Spinal cord (tissue), 10 donors: ENCODE measurements around the gene MAP1LC3B. TPM values are rescaled to one million over a fixed set of nuclear protein-coding genes. Genes with fewer than 3 reads are reported as not detected.
A peak's percentile ranks its signal among the peaks of the same experiment; 100 is the strongest.

Experiments used
- DNase-seq, 6 donors: peaks; one replicate each; pipeline versions ENCODE4 v3.0.0 to v3.0.0-alpha.2; 2013 to 2015; ENCODE audit warnings: low spot score in 6 of 6, low read depth in 4 of 6
- H3K27ac ChIP-seq: one replicate; pipeline ENCODE4 v1.5.1; 2013; ENCODE audit warnings: low read depth, low read length, control low read depth
- H3K27me3 ChIP-seq: one replicate; pipeline ENCODE4 v1.6.1; 2013; ENCODE audit warnings: low read length; ENCODE audit not compliant: control insufficient read depth, insufficient read depth
- H3K36me3 ChIP-seq: one replicate; pipeline ENCODE4 v1.6.1; 2013; ENCODE audit warnings: low read length; ENCODE audit not compliant: control insufficient read depth, insufficient read depth
- H3K4me1 ChIP-seq: one replicate; pipeline ENCODE4 v1.6.1; 2013; ENCODE audit warnings: low read length; ENCODE audit not compliant: control insufficient read depth, insufficient read depth
- H3K4me3 ChIP-seq: one replicate; pipeline ENCODE4 v1.5.1; 2013; ENCODE audit warnings: low read depth, low read length, control low read depth
- H3K9me3 ChIP-seq: one replicate; pipeline ENCODE4 v1.6.1; 2013; ENCODE audit warnings: low read length; ENCODE audit not compliant: control insufficient read depth, insufficient read depth
- WGBS: methylation state at CpG from one replicate; pipeline ENCODE4 v1.1.5; 2013; ENCODE audit warnings: missing lambda C conversion rate; ENCODE audit not compliant: insufficient coverage; 5-methylcytosine and 5-hydroxymethylcytosine counted together
- long read RNA-seq, 4 donors: transcript quantifications; one replicate each; lab custom pipeline, GENCODE V29; 2026
- polyA plus RNA-seq, 2 donors: library from polyadenylated mRNA; unstranded; fragments of 120-200 nt; gene quantifications; one replicate each; pipeline ENCODE4 v1.2.1, GENCODE V29; 2013; ENCODE audit not compliant: insufficient read length in 2 of 2
- total RNA-seq, 2 donors: library from RNA; depleted of rRNA in 1 of 2; stranded (reverse); fragments of 120-200 nt in 1 of 2; fragments of >200 nt in 1 of 2; gene quantifications; one replicate each; pipeline versions ENCODE4 v1.2.3 to v1.2.4, GENCODE V29; 2013 to 2014
- donor health status: healthy.

The MAP1LC3B gene
- total RNA-seq: 10 to 100 TPM; 66.5 to 91.6 TPM
- 100 to 1,000 TPM; 147 to 181 TPM for polyA plus RNA-seq
- long read RNA-seq, donor 1, transcript MAP1LC3B-201 (4 exons, 2,688 nt): major isoform, 100 of 165 reads
- long read RNA-seq, donor 1, partial matches to known transcripts: 63 of 165 reads
- long read RNA-seq, donor 1, other reads (novel, unspliced or antisense): 0 of 165 reads
- long read RNA-seq, donor 2, transcript MAP1LC3B-201 (4 exons, 2,688 nt): major isoform, 58 of 59 reads
- long read RNA-seq, donor 2, partial matches to known transcripts: 0 of 59 reads
- long read RNA-seq, donor 2, other reads (novel, unspliced or antisense): 0 of 59 reads
- long read RNA-seq, donor 3, transcript MAP1LC3B-201 (4 exons, 2,688 nt): major isoform, 54 of 57 reads
- long read RNA-seq, donor 3, partial matches to known transcripts: 0 of 57 reads
- long read RNA-seq, donor 3, other reads (novel, unspliced or antisense): 0 of 57 reads
- long read RNA-seq, donor 4, transcript MAP1LC3B-201 (4 exons, 2,688 nt): major isoform, 34 of 35 reads
- long read RNA-seq, donor 4, partial matches to known transcripts: 0 of 35 reads
- long read RNA-seq, donor 4, other reads (novel, unspliced or antisense): 0 of 35 reads

DNA sequence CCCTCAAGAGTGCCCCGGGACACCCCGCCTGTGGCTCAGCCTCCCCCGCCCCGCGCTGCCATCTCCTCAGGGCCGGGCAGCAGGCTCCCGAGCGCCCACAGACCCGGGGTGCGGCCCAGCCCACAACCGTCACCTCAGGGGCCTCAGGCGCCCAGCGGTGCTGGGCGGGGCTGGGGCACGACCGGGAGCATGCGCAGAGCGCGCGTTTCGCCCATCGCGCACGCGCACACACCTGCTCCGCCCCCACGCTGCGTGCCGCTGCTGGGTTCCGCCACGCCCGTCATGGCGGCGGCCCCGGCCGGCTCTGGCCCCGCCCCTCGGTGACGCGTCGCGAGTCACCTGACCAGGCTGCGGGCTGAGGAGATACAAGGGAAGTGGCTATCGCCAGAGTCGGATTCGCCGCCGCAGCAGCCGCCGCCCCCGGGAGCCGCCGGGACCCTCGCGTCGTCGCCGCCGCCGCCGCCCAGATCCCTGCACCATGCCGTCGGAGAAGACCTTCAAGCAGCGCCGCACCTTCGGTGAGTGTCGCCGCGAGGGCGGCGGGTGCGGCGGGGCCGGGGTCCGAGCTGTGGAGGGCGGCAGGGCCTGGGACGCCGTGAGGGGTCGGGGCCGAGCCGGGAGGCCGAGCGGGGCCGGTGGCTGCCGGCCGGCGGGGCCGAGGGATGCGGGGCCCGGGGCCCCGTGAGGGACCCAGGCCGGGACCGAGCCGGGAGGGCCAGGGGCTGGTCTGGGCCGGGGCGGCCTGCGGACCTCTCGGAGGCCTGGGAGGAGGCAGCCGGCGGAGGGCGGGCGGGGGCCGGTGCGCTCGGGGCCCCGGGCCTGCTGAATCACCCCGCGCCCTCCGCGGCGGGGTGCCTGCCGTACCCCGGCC is at the start of gene MAP1LC3B:
Gene MAP1LC3B, plus strand, starts transcription at position 387 of the 871 bp plus-strand sequence. Its CDS starts 92 bp downstream, at position 479.
- H3K4me1 ChIP-seq: peaks cover 24% of the 10 kb centered on the region
- no peaks in the 10 kb centered on the region for H3K27me3 ChIP-seq
- under 1% methylated on average over 112 of the region's 113 CpGs for WGBS

DNA sequence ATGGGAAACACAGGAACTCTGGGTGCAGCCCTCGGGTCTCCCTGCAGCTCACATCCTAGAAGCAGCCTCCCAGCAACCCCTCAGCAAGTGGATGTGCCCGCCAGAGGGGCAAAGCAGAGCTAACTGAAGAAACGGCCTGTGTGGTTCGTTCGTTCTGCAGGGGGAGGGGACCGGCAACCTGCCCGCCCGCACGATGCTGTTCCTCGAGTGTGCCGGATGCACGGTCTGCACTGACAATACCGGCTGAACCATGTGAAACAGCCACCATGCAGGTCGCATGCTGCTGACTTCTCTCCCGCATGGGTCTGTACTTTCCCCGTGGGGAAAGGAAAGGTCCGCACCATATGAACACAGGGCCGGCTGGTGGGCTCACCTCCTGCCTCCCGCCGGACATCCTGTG is 49.6 kb upstream of the MAP1LC3B start:
- peaks cover 80% of the 10 kb centered on the region for H3K36me3 ChIP-seq
- no peak for DNase-seq
- 93% methylated on average over 16 of the region's 20 CpGs for WGBS
- H3K4me3 ChIP-seq: no peak overlapping the region
- no peaks in the 10 kb centered on the region for H3K9me3 ChIP-seq
- peaks cover 16% of the 10 kb centered on the region for H3K4me1 ChIP-seq
- no peaks in the 10 kb centered on the region for H3K27me3 ChIP-seq
- no peak overlapping the region for H3K27ac ChIP-seq

More for the DNA sequence above, at the start of gene MAP1LC3B:
- peak; percentile 91 to 99 (median 94) for DNase-seq
- Histone ChIP-seq H3K4me3 (peak within 1 kb of the TSS; percentile 72), H3K27ac (peak within 1 kb of the TSS; percentile 81), H3K36me3 (peaks cover 3% of the 10 kb centered on the region), H3K9me3 (no peaks in the 10 kb centered on the region)

- no peaks in the 10 kb centered on the region for H3K27me3 ChIP-seq
- no peak overlapping the region for H3K4me3 ChIP-seq
- H3K4me1 ChIP-seq: peaks cover 16% of the 10 kb centered on the region
- H3K9me3 ChIP-seq: no peaks in the 10 kb centered on the region
- H3K27ac ChIP-seq: no peak overlapping the region
- DNase-seq: no peak
- H3K36me3 ChIP-seq: peaks cover 83% of the 10 kb centered on the region
- 66% methylated on average over 24 of the region's 26 CpGs for WGBS
These were observed 49.0 kb upstream of the MAP1LC3B start for GRCh38 chr16:87342978-87343752.

DNA sequence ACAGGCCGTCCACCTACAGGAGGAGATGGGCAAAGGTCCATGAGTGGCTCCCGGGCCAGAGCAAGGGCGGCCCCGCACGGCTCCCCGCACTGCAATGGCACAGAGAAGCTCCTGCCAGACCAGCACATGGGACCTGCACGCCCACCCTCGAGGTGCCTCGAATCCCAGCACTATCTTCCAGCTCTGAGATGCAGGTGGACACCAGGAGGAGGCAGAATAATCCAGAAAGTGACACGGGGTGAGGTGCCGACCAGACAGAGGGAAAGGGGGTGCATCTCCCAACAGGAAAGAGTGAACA is 48.4 kb upstream of the MAP1LC3B start:
- Histone ChIP-seq H3K9me3 (no peaks in the 10 kb centered on the region), H3K4me1 (peaks cover 16% of the 10 kb centered on the region), H3K4me3 (no peak overlapping the region), H3K36me3 (peaks cover 84% of the 10 kb centered on the region), H3K27ac (no peak overlapping the region), H3K27me3 (no peaks in the 10 kb centered on the region)
- 92% methylated on average over 11 of the region's 11 CpGs for WGBS
- DNase-seq: no peak

DNA sequence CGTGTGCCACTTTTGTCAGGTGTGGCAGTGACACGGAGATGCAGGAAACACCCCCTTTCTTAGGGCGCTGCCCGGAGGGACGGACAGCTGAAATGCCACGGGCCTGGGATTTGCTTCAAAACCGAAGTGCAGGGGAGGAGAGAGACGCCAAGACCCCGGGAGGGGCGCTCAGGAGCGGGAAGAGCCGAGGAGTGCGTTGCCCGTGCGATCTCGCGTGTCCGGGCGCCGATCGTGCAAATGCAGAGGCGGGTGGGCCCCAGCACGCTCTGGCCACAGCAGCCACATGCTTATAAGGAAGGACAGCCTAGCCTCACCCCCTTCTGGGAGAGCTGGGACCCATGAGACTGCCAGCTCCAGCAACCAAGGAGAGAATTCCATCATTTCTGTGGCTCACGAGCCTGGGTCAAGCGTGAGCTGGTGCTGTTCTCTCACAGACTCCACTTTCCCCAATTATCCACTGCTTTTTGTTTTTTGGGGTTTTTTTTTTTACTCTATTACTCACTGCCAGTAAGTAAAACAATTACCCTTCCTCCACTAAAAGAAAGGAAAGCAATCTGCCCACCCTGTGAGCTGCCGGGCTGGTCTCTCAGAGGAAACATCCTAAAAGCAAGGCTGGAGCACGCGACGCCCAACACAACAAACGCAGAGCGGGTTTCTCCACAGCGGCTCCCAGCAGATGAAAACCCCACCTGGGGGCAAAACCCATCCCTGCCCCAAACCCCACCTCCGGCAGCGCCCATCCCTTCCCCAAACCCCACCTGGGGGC is 47.8 kb upstream of the MAP1LC3B start:
- Histone ChIP-seq H3K27ac (no peak overlapping the region), H3K4me1 (peaks cover 16% of the 10 kb centered on the region), H3K9me3 (no peaks in the 10 kb centered on the region), H3K4me3 (no peak overlapping the region), H3K36me3 (peaks cover 84% of the 10 kb centered on the region), H3K27me3 (no peaks in the 10 kb centered on the region)
- DNase-seq: no peak
- 70% methylated on average over 30 of the region's 34 CpGs for WGBS

GRCh38 chr16:87344931-87345631 is 47.1 kb upstream of the MAP1LC3B start:
- Histone ChIP-seq H3K4me3 (no peak overlapping the region), H3K4me1 (peaks cover 18% of the 10 kb centered on the region), H3K27ac (no peak overlapping the region), H3K27me3 (no peaks in the 10 kb centered on the region), H3K36me3 (peaks cover 83% of the 10 kb centered on the region), H3K9me3 (no peaks in the 10 kb centered on the region)
- 72% methylated on average over 11 of the region's 17 CpGs for WGBS
- no peak for DNase-seq

GRCh38 chr16:87345726-87346424 is 46.3 kb upstream of the MAP1LC3B start:
- H3K9me3 ChIP-seq: no peaks in the 10 kb centered on the region
- no peaks in the 10 kb centered on the region for H3K27me3 ChIP-seq
- H3K4me3 ChIP-seq: no peak overlapping the region
- H3K27ac ChIP-seq: no peak overlapping the region
- peaks cover 79% of the 10 kb centered on the region for H3K36me3 ChIP-seq
- peaks cover 26% of the 10 kb centered on the region for H3K4me1 ChIP-seq
- DNase-seq: no peak
- 87% methylated on average over 22 of the region's 28 CpGs for WGBS

DNA sequence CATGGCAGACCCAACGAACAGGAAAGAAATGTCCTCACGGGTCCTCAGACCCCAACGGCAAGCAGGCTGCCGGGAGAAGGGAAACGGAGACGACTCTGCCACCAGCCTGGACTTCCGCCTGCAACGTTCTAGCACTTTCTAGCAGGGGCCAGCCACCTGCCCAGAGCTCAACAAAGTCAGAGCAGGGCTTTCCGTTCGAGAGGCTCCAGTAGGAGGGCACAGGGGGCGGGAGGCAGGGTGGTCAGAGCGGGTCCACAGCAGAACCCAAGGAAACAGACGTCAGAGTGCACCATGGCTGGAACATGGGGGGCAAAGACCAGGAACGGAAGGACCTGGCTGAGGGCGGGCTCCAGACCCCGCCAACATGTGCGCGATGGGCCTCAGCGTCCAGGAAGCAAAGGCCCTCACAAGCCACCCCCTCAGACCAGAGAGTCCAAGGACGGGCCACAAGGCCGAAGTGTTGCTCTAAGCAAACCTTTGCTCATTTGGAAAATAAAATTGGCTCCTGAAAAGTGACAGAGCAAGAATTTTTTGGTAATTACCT is 45.5 kb upstream of the MAP1LC3B start:
- 94% methylated on average over 21 of the region's 21 CpGs for WGBS
- peaks cover 33% of the 10 kb centered on the region for H3K4me1 ChIP-seq
- no peak overlapping the region for H3K4me3 ChIP-seq
- H3K9me3 ChIP-seq: no peaks in the 10 kb centered on the region
- no peaks in the 10 kb centered on the region for H3K27me3 ChIP-seq
- no peak for DNase-seq
- H3K27ac ChIP-seq: no peak overlapping the region
- peaks cover 74% of the 10 kb centered on the region for H3K36me3 ChIP-seq
